Lung (tissue), 12 donors: ENCODE data around the gene ASS1. TPM values are rescaled to one million over a fixed set of nuclear protein-coding genes. Genes with fewer than 3 reads are reported as not detected.

ENCODE experiments used
- ATAC-seq: fragments of 200-7000 bp; cut with Tn5 transposase; one replicate; pipeline ENCODE4 v1.9.1; 2020; ENCODE audit warnings: moderate number of reproducible peaks; ENCODE audit not compliant: insufficient read depth, low FRiP score
- DNase-seq, 3 donors: peaks; one replicate each; pipeline ENCODE4 v3.0.0-alpha.2; 2013 to 2017
- H3K27ac ChIP-seq, 2 donors: one replicate each; pipeline ENCODE4 v1.5.1; 2013; ENCODE audit warnings: mild to moderate bottlenecking in 2 of 2, moderate library complexity in 2 of 2, control low read depth in 1 of 2, inconsistent platforms in 1 of 2, low read depth in 1 of 2, low read length in 1 of 2
- H3K27me3 ChIP-seq, 3 donors: one replicate each; pipeline ENCODE4 v1.5.1; 2013; ENCODE audit warnings: low read length in 2 of 3; ENCODE audit not compliant: control insufficient read depth in 3 of 3, insufficient read depth in 3 of 3
- H3K36me3 ChIP-seq, 4 donors: one replicate each; pipeline ENCODE4 v1.5.1; 2013; ENCODE audit warnings: low read length in 4 of 4, mild to moderate bottlenecking in 1 of 4, moderate library complexity in 1 of 4; ENCODE audit not compliant: control insufficient read depth in 4 of 4, insufficient read depth in 4 of 4
- H3K4me1 ChIP-seq, 5 donors: one replicate each; pipeline ENCODE4 v1.5.1; 2013; ENCODE audit warnings: low read length in 5 of 5, mild to moderate bottlenecking in 2 of 5, moderate library complexity in 1 of 5; ENCODE audit not compliant: control insufficient read depth in 5 of 5, insufficient read depth in 5 of 5
- H3K4me3 ChIP-seq: one replicate; pipeline ENCODE4 v1.5.1; 2013; ENCODE audit warnings: mild to moderate bottlenecking, control low read depth, moderate library complexity
- H3K9ac ChIP-seq, 2 donors: one replicate each; pipeline ENCODE4 v1.5.1; 2013; ENCODE audit warnings: low read length in 2 of 2, control low read depth in 1 of 2; ENCODE audit not compliant: insufficient read depth in 1 of 2
- H3K9me3 ChIP-seq, 4 donors: one replicate each; pipeline ENCODE4 v1.5.1; 2013; ENCODE audit warnings: low read length in 3 of 4, mild to moderate bottlenecking in 1 of 4, moderate library complexity in 1 of 4; ENCODE audit not compliant: control insufficient read depth in 4 of 4, insufficient read depth in 3 of 4
- WGBS, 2 donors: extraction: QIAGEN DNeasy Blood & Tissue Kit; methylation state at CpG; one replicate each; pipeline ENCODE4 v1.1.7; 2013; 5-methylcytosine and 5-hydroxymethylcytosine counted together
- polyA plus RNA-seq, 2 donors: library from polyadenylated mRNA; stranded (reverse); fragments of 200-250 nt; gene quantifications; one replicate each; pipeline ENCODE4 v1.2.1, GENCODE V29; 2013
- total RNA-seq, 2 donors: library from RNA; depleted of rRNA in 1 of 2; stranded (reverse); fragments of >200 nt in 1 of 2; gene quantifications; one replicate each; pipeline ENCODE4 v1.2.1, GENCODE V29; 2014 to 2021
- TF ChIP-seq, protein P1 (sequence below): IDR thresholded peaks from 2 replicates; pipeline ENCODE4 v1.5.1; 2012; ENCODE audit warnings: mild to moderate bottlenecking; ENCODE audit errors: control extremely low read depth, extremely low read depth
- donor health status: control.
- donor health status: control.
- donor health status: Bipolar disorder and iron deficiency.
- donor health status: healthy.
- donor health status: DM: yes; HTN: yes; CAD: no.

ASS1 gene
- total and polyA plus RNA-seq, 4 donors, result 51.2 to 165 (median 112) TPM

DNA sequence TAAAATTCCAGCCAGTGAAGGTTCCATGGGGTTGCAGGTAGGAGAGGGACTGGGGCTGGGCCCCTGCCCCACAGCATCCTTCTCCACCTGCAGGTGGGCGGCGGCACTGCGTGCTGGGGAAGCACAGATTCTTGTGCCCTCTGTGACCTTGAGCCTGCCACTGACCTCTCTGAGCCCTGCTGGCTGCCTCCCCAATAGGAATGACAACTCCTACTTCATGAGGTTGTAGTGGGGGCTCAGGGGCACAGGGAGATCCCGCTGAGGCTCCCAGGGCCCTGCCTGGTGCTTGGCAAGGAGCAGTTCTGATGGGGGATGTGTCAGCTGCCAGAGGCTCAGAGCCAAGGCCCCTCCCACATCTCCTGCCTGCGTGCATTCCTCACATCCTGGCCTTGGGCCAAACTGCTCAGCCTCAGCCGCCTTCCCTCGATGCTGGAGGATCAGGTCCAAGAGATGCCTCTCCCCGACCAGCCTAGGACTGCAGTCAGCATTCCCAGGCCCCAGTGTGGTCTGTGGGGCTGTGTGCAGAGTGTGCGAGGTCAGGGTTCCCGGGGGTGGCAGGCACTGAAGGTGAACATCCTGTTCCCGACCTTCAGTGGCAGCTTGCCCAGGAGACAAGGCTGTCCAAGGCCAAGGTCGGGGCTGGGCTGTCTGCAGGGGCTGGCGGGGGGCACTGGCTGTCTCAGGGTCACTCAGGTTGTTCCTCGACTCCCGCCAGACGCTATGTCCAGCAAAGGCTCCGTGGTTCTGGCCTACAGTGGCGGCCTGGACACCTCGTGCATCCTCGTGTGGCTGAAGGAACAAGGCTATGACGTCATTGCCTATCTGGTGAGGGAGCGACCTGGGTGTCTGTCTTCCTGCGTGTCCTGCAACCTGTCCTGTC, 7.0 kb downstream of the ASS1 start:
- TF ChIP-seq, protein P1, sequence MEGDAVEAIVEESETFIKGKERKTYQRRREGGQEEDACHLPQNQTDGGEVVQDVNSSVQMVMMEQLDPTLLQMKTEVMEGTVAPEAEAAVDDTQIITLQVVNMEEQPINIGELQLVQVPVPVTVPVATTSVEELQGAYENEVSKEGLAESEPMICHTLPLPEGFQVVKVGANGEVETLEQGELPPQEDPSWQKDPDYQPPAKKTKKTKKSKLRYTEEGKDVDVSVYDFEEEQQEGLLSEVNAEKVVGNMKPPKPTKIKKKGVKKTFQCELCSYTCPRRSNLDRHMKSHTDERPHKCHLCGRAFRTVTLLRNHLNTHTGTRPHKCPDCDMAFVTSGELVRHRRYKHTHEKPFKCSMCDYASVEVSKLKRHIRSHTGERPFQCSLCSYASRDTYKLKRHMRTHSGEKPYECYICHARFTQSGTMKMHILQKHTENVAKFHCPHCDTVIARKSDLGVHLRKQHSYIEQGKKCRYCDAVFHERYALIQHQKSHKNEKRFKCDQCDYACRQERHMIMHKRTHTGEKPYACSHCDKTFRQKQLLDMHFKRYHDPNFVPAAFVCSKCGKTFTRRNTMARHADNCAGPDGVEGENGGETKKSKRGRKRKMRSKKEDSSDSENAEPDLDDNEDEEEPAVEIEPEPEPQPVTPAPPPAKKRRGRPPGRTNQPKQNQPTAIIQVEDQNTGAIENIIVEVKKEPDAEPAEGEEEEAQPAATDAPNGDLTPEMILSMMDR, result no peak
- peaks cover 0 to 44% (median 30%) of the 10 kb centered on the region in 5 donors for H3K4me1 ChIP-seq
- no peaks in the 10 kb centered on the region for H3K9me3 ChIP-seq
- peak; percentile 76 for ATAC-seq
- H3K27ac ChIP-seq, result peak overlapping the region; percentile 23 to 26
- DNase-seq, result peak; percentile 95 to 97 (median 97)
- 35 to 49% methylated on average over 23 of the region's 23 CpGs for WGBS, 2 donors
- no peak overlapping the region for H3K9ac ChIP-seq
- peaks cover 0 to 3% (median 0%) of the 10 kb centered on the region in 3 donors for H3K27me3 ChIP-seq
- no peak overlapping the region for H3K4me3 ChIP-seq
- H3K36me3 ChIP-seq, result no peaks in the 10 kb centered on the region

DNA sequence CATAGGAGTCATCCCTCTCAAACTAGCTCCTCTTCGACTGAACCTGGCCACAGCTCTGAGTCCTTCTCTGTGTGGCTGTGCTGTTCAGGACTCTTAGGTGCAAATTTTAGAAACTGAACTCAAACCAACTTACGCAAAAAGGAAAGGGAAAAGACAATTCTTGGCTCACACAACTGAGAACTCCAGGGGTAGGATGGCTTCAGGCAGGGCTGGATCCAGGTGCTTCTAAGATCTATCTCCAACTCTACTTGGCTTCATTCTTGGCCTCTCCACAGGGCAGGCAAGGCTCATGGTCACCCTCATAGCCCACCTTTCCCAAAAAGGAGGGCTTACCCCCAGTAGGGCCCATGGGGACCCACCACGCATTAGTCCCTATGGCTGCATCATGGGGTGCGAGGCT, 8.1 kb downstream of the ASS1 start:
- Histone ChIP-seq H3K4me3 (no peak overlapping the region), H3K9ac (no peak overlapping the region), H3K36me3 (no peaks in the 10 kb centered on the region), H3K27ac (no peak overlapping the region), H3K9me3 (no peaks in the 10 kb centered on the region), H3K27me3 (peaks cover 0 to 3% (median 0%) of the 10 kb centered on the region in 3 donors), H3K4me1 (peaks cover 0 to 34% (median 22%) of the 10 kb centered on the region in 5 donors)
- TF ChIP-seq, protein P1, result no peak
- 93 to 97% methylated on average over 4 of the region's 4 CpGs for WGBS, 2 donors
- ATAC-seq (no peak), DNase-seq (no peak)

DNA sequence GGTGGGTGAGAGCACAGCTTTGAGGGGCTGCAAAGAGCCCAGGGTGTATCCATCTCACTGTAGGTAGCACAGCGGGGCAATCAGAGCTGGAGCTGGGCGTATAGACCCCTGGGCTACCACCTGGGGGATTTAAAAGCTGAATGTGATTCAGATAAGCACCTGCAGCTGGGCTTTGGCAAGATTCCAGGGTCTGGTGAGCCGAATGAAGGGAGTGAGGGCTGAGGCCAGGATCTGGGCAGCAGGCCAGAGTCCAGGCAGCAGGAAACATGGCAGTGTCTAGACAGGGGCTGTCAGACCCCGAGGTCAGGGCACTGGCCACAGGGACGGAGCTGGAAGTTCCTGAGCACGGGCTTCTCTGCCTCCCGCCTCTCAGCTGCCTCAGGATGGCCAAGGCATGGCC, 8.7 kb downstream of the ASS1 start:
- H3K36me3 ChIP-seq, result no peaks in the 10 kb centered on the region
- peak; percentile 53 to 66 (median 63) for DNase-seq
- H3K27me3 ChIP-seq, result peaks cover 0 to 3% (median 0%) of the 10 kb centered on the region in 3 donors
- no peak for ATAC-seq
- H3K27ac ChIP-seq, result no peak overlapping the region
- no peak overlapping the region for H3K4me3 ChIP-seq
- H3K9me3 ChIP-seq, result no peaks in the 10 kb centered on the region
- H3K9ac ChIP-seq, result no peak overlapping the region
- peaks cover 0 to 34% (median 17%) of the 10 kb centered on the region in 5 donors for H3K4me1 ChIP-seq
- TF ChIP-seq, protein P1, result no peak
- WGBS, 2 donors, result 41 to 43% methylated on average over 7 of the region's 7 CpGs
